SK-N-SH (cell line): ENCODE data around the gene PI4K2A.

Experiments
- EP300 ChIP-seq, 2 experiments: IDR thresholded peaks; 2 replicates each; pipeline versions ENCODE4 v1.4.0 to v1.6.1; 2012; ENCODE audit warnings: borderline replicate concordance in 1 of 2, low read depth in 1 of 2, low read length in 1 of 2
- POLR2AphosphoS5 ChIP-seq: IDR thresholded peaks from 2 replicates; pipeline ENCODE4 v1.6.1; 2012; ENCODE audit warnings: low read depth, low read length
- RAD21 ChIP-seq: IDR thresholded peaks from 2 replicates; pipeline ENCODE4 v1.6.1; 2012; ENCODE audit warnings: mild to moderate bottlenecking, low read length
- TEAD4 ChIP-seq: IDR thresholded peaks from 2 replicates; pipeline ENCODE4 v1.4.0; 2012; ENCODE audit warnings: mild to moderate bottlenecking, borderline replicate concordance; ENCODE audit not compliant: insufficient read depth
- TF ChIP-seq, protein P1 (sequence below): IDR thresholded peaks from 2 replicates; pipeline ENCODE4 v1.4.0; 2012; ENCODE audit warnings: low read depth, borderline replicate concordance
- TF ChIP-seq, protein P2 (sequence below): fragments of 200-600 bp; sonication (generic); IDR thresholded peaks from 2 replicates; pipeline ENCODE4 v1.6.1; 2017; ENCODE audit warnings: antibody characterized with exemption, mild to moderate bottlenecking, moderate library complexity
- TF ChIP-seq, protein P3 (sequence below): IDR thresholded peaks from 2 replicates; pipeline ENCODE4 v1.6.1; 2012; ENCODE audit warnings: mild to moderate bottlenecking, low read depth, low read length, moderate library complexity
- TF ChIP-seq, protein P4 (sequence below): IDR thresholded peaks from 2 replicates; pipeline ENCODE4 v1.4.0; 2012; ENCODE audit warnings: low read depth

DNA sequence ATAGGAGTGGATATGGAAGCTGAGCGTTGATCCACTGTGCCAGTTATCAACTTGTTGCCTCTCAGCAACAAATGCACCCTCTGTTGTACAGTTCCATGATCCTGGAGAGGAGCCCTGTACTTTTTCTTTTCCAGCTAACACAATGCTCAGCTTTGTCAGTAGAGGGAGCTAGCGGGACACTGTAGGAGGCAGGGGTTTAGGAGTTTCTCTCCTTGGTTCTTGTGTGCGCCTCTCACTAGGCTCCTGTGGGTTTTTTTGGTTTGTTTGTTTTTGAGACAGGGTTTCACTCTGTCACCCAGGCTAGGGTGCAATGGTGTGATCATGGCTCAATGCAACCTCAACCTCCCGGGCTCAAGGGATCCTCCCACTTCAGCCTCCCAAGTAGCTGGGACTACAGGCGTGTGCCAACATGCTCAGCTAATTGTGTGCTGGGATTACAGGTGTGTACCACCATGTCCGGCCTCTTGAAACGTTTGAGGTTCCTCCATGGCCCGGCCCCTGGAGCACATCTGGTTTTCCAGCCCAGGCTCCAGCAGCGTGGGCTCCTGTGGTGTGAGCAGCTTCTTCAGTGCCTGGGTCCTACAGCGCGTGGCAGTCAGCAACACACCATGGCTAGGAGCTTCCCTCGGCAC is 61.1 kb downstream of the PI4K2A start:
- TF ChIP-seq, protein P1, sequence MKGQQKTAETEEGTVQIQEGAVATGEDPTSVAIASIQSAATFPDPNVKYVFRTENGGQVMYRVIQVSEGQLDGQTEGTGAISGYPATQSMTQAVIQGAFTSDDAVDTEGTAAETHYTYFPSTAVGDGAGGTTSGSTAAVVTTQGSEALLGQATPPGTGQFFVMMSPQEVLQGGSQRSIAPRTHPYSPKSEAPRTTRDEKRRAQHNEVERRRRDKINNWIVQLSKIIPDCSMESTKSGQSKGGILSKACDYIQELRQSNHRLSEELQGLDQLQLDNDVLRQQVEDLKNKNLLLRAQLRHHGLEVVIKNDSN, result no peak
- TF ChIP-seq POLR2AphosphoS5, result no peak
- TF ChIP-seq TEAD4, result no peak
- TF ChIP-seq, protein P2, sequence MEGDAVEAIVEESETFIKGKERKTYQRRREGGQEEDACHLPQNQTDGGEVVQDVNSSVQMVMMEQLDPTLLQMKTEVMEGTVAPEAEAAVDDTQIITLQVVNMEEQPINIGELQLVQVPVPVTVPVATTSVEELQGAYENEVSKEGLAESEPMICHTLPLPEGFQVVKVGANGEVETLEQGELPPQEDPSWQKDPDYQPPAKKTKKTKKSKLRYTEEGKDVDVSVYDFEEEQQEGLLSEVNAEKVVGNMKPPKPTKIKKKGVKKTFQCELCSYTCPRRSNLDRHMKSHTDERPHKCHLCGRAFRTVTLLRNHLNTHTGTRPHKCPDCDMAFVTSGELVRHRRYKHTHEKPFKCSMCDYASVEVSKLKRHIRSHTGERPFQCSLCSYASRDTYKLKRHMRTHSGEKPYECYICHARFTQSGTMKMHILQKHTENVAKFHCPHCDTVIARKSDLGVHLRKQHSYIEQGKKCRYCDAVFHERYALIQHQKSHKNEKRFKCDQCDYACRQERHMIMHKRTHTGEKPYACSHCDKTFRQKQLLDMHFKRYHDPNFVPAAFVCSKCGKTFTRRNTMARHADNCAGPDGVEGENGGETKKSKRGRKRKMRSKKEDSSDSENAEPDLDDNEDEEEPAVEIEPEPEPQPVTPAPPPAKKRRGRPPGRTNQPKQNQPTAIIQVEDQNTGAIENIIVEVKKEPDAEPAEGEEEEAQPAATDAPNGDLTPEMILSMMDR, result peak; percentile 86
- no peak for TF ChIP-seq EP300 (IDR thresholded peaks at IDR 0.05; ENCODE audit: borderline replicate concordance in 1 of 2, low read depth in 1 of 2, low read length in 1 of 2)
- TF ChIP-seq RAD21, result peak; percentile 88
- TF ChIP-seq, protein P3, sequence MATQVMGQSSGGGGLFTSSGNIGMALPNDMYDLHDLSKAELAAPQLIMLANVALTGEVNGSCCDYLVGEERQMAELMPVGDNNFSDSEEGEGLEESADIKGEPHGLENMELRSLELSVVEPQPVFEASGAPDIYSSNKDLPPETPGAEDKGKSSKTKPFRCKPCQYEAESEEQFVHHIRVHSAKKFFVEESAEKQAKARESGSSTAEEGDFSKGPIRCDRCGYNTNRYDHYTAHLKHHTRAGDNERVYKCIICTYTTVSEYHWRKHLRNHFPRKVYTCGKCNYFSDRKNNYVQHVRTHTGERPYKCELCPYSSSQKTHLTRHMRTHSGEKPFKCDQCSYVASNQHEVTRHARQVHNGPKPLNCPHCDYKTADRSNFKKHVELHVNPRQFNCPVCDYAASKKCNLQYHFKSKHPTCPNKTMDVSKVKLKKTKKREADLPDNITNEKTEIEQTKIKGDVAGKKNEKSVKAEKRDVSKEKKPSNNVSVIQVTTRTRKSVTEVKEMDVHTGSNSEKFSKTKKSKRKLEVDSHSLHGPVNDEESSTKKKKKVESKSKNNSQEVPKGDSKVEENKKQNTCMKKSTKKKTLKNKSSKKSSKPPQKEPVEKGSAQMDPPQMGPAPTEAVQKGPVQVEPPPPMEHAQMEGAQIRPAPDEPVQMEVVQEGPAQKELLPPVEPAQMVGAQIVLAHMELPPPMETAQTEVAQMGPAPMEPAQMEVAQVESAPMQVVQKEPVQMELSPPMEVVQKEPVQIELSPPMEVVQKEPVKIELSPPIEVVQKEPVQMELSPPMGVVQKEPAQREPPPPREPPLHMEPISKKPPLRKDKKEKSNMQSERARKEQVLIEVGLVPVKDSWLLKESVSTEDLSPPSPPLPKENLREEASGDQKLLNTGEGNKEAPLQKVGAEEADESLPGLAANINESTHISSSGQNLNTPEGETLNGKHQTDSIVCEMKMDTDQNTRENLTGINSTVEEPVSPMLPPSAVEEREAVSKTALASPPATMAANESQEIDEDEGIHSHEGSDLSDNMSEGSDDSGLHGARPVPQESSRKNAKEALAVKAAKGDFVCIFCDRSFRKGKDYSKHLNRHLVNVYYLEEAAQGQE, result no peak
- TF ChIP-seq, protein P4, sequence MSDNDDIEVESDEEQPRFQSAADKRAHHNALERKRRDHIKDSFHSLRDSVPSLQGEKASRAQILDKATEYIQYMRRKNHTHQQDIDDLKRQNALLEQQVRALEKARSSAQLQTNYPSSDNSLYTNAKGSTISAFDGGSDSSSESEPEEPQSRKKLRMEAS, result no peak
